HepG2 (cell line): ENCODE results near the gene SEC16A. TPM values are rescaled to one million over a fixed set of nuclear protein-coding genes. Genes with fewer than 3 reads are reported as not detected.

Experiments used
- ATAC-seq: fragments of 200-7000 bp; cut with Tn5 transposase; 3 replicates; pipeline ENCODE4 v1.9.1; 2020; ENCODE audit warnings: mild to moderate bottlenecking, moderate library complexity
- BruUV-seq: library from RNA; stranded (reverse); fragments of 400-500 nt; replicated peaks from 2 replicates; lab custom pipeline; 2021; lab: Mats Ljungman, UMichigan
- CTCF ChIA-PET: fragments of 300-600 bp; formaldehyde crosslinking; extraction: SDS; loops from one replicate; lab custom pipeline; 2021; ENCODE audit warnings: low total read pairs, inconsistent platforms, low intra/inter-chr PET ratio; lab: Yijun Ruan, JAX
- POLR2A ChIA-PET: fragments of 350-600 bp; sonication (Branson Sonifier 250); formaldehyde crosslinking; loops from one replicate; lab custom pipeline; 2020; ENCODE audit warnings: antibody characterized with exemption, inconsistent platforms; lab: Yijun Ruan, JAX
- DNase-seq: peaks from one replicate; pipeline ENCODE4 v3.0.0-alpha.2; 2015; ENCODE audit warnings: low spot score
- FAIRE-seq: peaks from 3 replicates; lab custom pipeline; 2011; peaks lifted over from hg19 to GRCh38; lab: Jason Lieb, UNC
- H2AFZ ChIP-seq: one replicate; pipeline ENCODE4 v1.6.1; 2011; ENCODE audit warnings: low read length, inconsistent platforms
- H3K27ac ChIP-seq: fragments of 300-600 bp; 3 replicates; pipeline ENCODE4 v1.8.0; 2011; ENCODE audit warnings: mixed run types, mild to moderate bottlenecking, mixed read lengths, low read length, inconsistent platforms; ENCODE audit not compliant: insufficient read depth; ENCODE audit errors: extremely low read length
- H3K27me3 ChIP-seq, 2 experiments: fragments of 200-600 bp in 1 of 2; 2 replicates in 1 of 2; 3 replicates in 1 of 2; pipeline versions ENCODE4 v1.6.0 to v1.8.0; 2011; ENCODE audit warnings: low read length in 2 of 2, mild to moderate bottlenecking in 2 of 2, moderate library complexity in 2 of 2, inconsistent platforms in 1 of 2; ENCODE audit not compliant: insufficient read depth in 2 of 2, control insufficient read depth in 1 of 2
- H3K36me3 ChIP-seq, 2 experiments: fragments of 200-600 bp in 1 of 2; replicated peaks in 1 of 2; 2 replicates in 1 of 2; 3 replicates in 1 of 2; pipeline versions ENCODE4 v1.5.1 to v1.8.0; 2011; ENCODE audit warnings: low read length in 2 of 2, inconsistent platforms in 1 of 2; ENCODE audit not compliant: insufficient read depth in 2 of 2, control insufficient read depth in 1 of 2
- H3K4me1 ChIP-seq: 2 replicates; pipeline ENCODE4 v1.5.1; 2012; ENCODE audit warnings: low read length, inconsistent platforms; ENCODE audit not compliant: insufficient read depth
- H3K4me2 ChIP-seq: 2 replicates; pipeline ENCODE4 v1.6.0; 2011; ENCODE audit warnings: low read depth, low read length, inconsistent platforms
- H3K4me3 ChIP-seq, 3 experiments: fragments of 200-600 bp in 1 of 3; sonication (generic), shearing (Covaris generic) in 1 of 3; replicated peaks in 1 of 3; 2 replicates each; pipeline ENCODE4 v1.5.1; 2011 to 2016; ENCODE audit warnings: low read length in 3 of 3, inconsistent platforms in 2 of 3, low read depth in 2 of 3, mild to moderate bottlenecking in 2 of 3, control low read depth in 1 of 3, mixed read lengths in 1 of 3; ENCODE audit not compliant: insufficient read depth in 1 of 3
- H3K79me2 ChIP-seq: one replicate; pipeline ENCODE4 v1.6.1; 2011; ENCODE audit warnings: low read length, inconsistent platforms; ENCODE audit not compliant: insufficient read depth
- H3K9ac ChIP-seq: 2 replicates; pipeline ENCODE4 v1.6.0; 2011; ENCODE audit warnings: mild to moderate bottlenecking, low read depth, low read length, inconsistent platforms; ENCODE audit not compliant: insufficient read depth
- H3K9me3 ChIP-seq: 2 replicates; pipeline ENCODE4 v1.5.1; 2012; ENCODE audit warnings: mild to moderate bottlenecking, low read length
- H4K20me1 ChIP-seq: 2 replicates; pipeline ENCODE4 v1.6.0; 2011; ENCODE audit warnings: inconsistent platforms, mild to moderate bottlenecking, low read length, moderate library complexity; ENCODE audit not compliant: insufficient read depth
- FOXK2 ChIP-seq: fragments of 450-650 bp; IDR thresholded peaks from 2 replicates; pipeline ENCODE4 v1.6.1; 2016
- GATAD2A ChIP-seq: IDR thresholded peaks from 2 replicates; pipeline ENCODE4 v1.6.1; 2016
- GLMP ChIP-seq: sonication (generic); formaldehyde crosslinking; IDR thresholded peaks from 2 replicates; pipeline ENCODE4 v1.9.0; 2021; ENCODE audit warnings: missing genetic modification reagents, mild to moderate bottlenecking, borderline replicate concordance
- HDAC1 ChIP-seq: sonication (generic); formaldehyde crosslinking; IDR thresholded peaks from 2 replicates; pipeline ENCODE4 v1.5.1; 2020; ENCODE audit warnings: mild to moderate bottlenecking, missing genetic modification reagents
- MTF2 ChIP-seq: sonication (generic); formaldehyde crosslinking; IDR thresholded peaks from 2 replicates; pipeline ENCODE4 v1.5.0; 2020; ENCODE audit warnings: missing genetic modification reagents, borderline replicate concordance
- MXD3 ChIP-seq: IDR thresholded peaks from 2 replicates; pipeline ENCODE4 v1.6.1; 2016; ENCODE audit warnings: mild to moderate bottlenecking, missing biosample characterization, missing genetic modification reagents
- RARA ChIP-seq: IDR thresholded peaks from 2 replicates; pipeline ENCODE4 v1.6.1; 2016; ENCODE audit warnings: missing genetic modification reagents, missing compliant biosample characterization
- SPEN ChIP-seq: sonication (generic); formaldehyde crosslinking; IDR thresholded peaks from 2 replicates; pipeline ENCODE4 v1.5.1; 2020; ENCODE audit warnings: low read depth, mild to moderate bottlenecking, missing genetic modification reagents
- TBX2 ChIP-seq: sonication (generic); formaldehyde crosslinking; IDR thresholded peaks from 2 replicates; pipeline ENCODE4 v1.5.0; 2020; ENCODE audit warnings: missing genetic modification reagents, mild to moderate bottlenecking, borderline replicate concordance
- ZBTB21 ChIP-seq: sonication (generic); formaldehyde crosslinking; IDR thresholded peaks from 2 replicates; pipeline ENCODE4 v1.4.0; 2020; ENCODE audit warnings: missing genetic modification reagents
- ZNF563 ChIP-seq: sonication (generic); formaldehyde crosslinking; IDR thresholded peaks from 2 replicates; pipeline ENCODE4 v1.8.0; 2022; ENCODE audit warnings: mild to moderate bottlenecking, moderate library complexity, missing genetic modification reagents
- ZNF609 ChIP-seq: sonication (generic); formaldehyde crosslinking; IDR thresholded peaks from 2 replicates; pipeline ENCODE4 v1.4.0; 2020; ENCODE audit warnings: mild to moderate bottlenecking, missing genetic modification reagents, borderline replicate concordance
- ZSCAN29 ChIP-seq: sonication (generic); formaldehyde crosslinking; conservative IDR thresholded peaks from 2 replicates; pipeline ENCODE4 v1.4.0; 2020; ENCODE audit warnings: mild to moderate bottlenecking, missing genetic modification reagents
- WGBS: methylation state at CpG from one replicate; pipeline ENCODE4 v1.1.6; 2017; ENCODE audit warnings: low lambda C conversion rate; 5-methylcytosine and 5-hydroxymethylcytosine counted together
- in situ Hi-C: cut with HindIII; loops from 2 replicates; pipeline ENCODE4 v1.10.0; 2017; ENCODE audit warnings: low pct_unique_long_range_greater_than_20kb; ENCODE audit not compliant: extremely low pct_ligation_motif_present
- intact Hi-C: fragments of 100-400 bp; cut with micrococcal nuclease; formaldehyde crosslinking; loops from one replicate; pipeline ENCODE4 v1.10.0; 2022; ENCODE audit not compliant: unreplicated experiment
- polyA plus RNA-seq, 8 experiments: library from polyadenylated mRNA; depleted of rRNA in 3 of 8; stranded (reverse) in 7 of 8; unstranded in 1 of 8; fragments of >200 nt; fragmentation: Illumina TruSeq in 4 of 8; extraction: Trizol in 4 of 8; gene quantifications; 2 replicates each; pipeline versions ENCODE4 v1.2.1 to v1.2.3, GENCODE V29; 2011 to 2016; ENCODE audit warnings: low read depth in 4 of 8, missing spikeins in 1 of 8, mixed read lengths in 1 of 8; ENCODE audit not compliant: insufficient read depth in 1 of 8
- total RNA-seq, 5 experiments: library from RNA; depleted of rRNA; stranded (reverse); fragments of >200 nt; fragmentation: Illumina TruSeq; extraction: Trizol; gene quantifications; 2 replicates each; pipeline ENCODE4 v1.2.3, GENCODE V29; 2016; ENCODE audit warnings: low read depth in 1 of 5
- TF ChIP-seq, protein P1 (sequence below): IDR thresholded peaks from 2 replicates; pipeline ENCODE4 v1.6.1; 2016; ENCODE audit warnings: low read depth, borderline replicate concordance
- TF ChIP-seq, protein P2 (sequence below): IDR thresholded peaks from 2 replicates; pipeline ENCODE4 v1.6.1; 2012; ENCODE audit warnings: inconsistent platforms

The SEC16A gene
- total and polyA plus RNA-seq, 2 of the 13 experiments (the other 11 are each of a cell fraction or from before 2014, with no cell fraction given) = 15.9 to 18.9 TPM

- Histone ChIP-seq H3K27me3 (peaks cover 18 to 29% of the 10 kb centered on the region in 2 experiments; a peak in 4 of 5 replicates), H3K27ac (peak overlapping the region; percentile 100), H3K9me3 (no peaks in the 10 kb centered on the region), H2AFZ (no peak overlapping the region), H3K9ac (peak overlapping the region; percentile 93), H4K20me1 (peaks cover 19% of the 10 kb centered on the region), H3K4me2 (peak overlapping the region; percentile 90), H3K4me3 (peak overlapping the region in 2 of 3 experiments; percentile 79 to 84; a peak in 3 of 6 replicates), H3K4me1 (peaks cover 37% of the 10 kb centered on the region), H3K36me3 (peaks cover 0 to under 1% of the 10 kb centered on the region in 2 experiments; a peak in 1 of 5 replicates), H3K79me2 (peaks cover 19% of the 10 kb centered on the region)
- intact Hi-C loops = loop anchor here (1.0 kb wide), 1 partner anchor 145 kb away; no protein-coding TSS in a partner anchor
- FAIRE-seq (peak; percentile 88), ATAC-seq (peak; percentile 60), DNase-seq (peak; percentile 72)
- CTCF ChIA-PET = interaction anchor here (0.8 to 7.9 kb wide), 4 partner anchors 142 to 159 kb away, joined by 3 to 101 read pairs (median 6); no protein-coding TSS in a partner anchor
- POLR2A ChIA-PET = interaction anchor here (1.4 to 3.5 kb wide), 2 partner anchors 141 to 144 kb away, joined by 4 to 25 read pairs; no protein-coding TSS in a partner anchor
- 4% methylated on average over 15 of the region's 21 CpGs for WGBS
- in situ Hi-C loops = no loop called here
- no TSS peak for BruUV-seq
- TF ChIP-seq RARA (CRISPR knock-in tag) (peak; percentile 79), GATAD2A (CRISPR knock-in tag) (peak; percentile 41), MTF2 (no peak; the same call in 1 of the 2 replicates), FOXK2 (no peak), MXD3 (0 out of 2 replicates have a peak, but pooled peaks have one; percentile 2), HDAC1 (CRISPR knock-in tag) (peak; percentile 49; the same call in 1 of the 2 replicates), ZSCAN29 (CRISPR knock-in tag) (0 out of 2 replicates have a peak, but pooled peaks have one; percentile 42), ZNF563 (CRISPR knock-in tag) (0 out of 2 replicates have a peak, but pooled peaks have one; percentile 29), GLMP (no peak), ZNF609 (0 out of 2 replicates have a peak, but pooled peaks have one; percentile 17), TBX2 (CRISPR knock-in tag) (0 out of 2 replicates have a peak, but pooled peaks have one; percentile 15), ZBTB21 (CRISPR knock-in tag) (peak; percentile 58; the same call in 1 of the 2 replicates), SPEN (0 out of 2 replicates have a peak, but pooled peaks have one; percentile 27)
- TF ChIP-seq, protein P1, sequence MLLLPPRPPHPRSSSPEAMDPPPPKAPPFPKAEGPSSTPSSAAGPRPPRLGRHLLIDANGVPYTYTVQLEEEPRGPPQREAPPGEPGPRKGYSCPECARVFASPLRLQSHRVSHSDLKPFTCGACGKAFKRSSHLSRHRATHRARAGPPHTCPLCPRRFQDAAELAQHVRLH (CRISPR knock-in tag) = 0 out of 2 replicates have a peak, but pooled peaks have one; percentile 6
- TF ChIP-seq, protein P2, sequence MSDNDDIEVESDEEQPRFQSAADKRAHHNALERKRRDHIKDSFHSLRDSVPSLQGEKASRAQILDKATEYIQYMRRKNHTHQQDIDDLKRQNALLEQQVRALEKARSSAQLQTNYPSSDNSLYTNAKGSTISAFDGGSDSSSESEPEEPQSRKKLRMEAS = 0 out of 2 replicates have a peak, but pooled peaks have one; percentile 50
Observed at GRCh38 chr9:136485049-136486045, 2.5 kb upstream of the SEC16A start.
